Stimulated activated CD8-positive, alpha-beta memory T cell treated with anti-CD3 and anti-CD28 coated beads, Interleukin-12 subunit alpha, Interleukin-12 subunit beta, amount 100 ng/mL, for 1 hour (primary cell): Measurements from ENCODE around the gene SPATA2.

Experiments used
- DNase-seq: peaks from one replicate; pipeline ENCODE4 v3.0.0-alpha.2; 2020; ENCODE audit warnings: low read depth

SPATA2 gene

DNA sequence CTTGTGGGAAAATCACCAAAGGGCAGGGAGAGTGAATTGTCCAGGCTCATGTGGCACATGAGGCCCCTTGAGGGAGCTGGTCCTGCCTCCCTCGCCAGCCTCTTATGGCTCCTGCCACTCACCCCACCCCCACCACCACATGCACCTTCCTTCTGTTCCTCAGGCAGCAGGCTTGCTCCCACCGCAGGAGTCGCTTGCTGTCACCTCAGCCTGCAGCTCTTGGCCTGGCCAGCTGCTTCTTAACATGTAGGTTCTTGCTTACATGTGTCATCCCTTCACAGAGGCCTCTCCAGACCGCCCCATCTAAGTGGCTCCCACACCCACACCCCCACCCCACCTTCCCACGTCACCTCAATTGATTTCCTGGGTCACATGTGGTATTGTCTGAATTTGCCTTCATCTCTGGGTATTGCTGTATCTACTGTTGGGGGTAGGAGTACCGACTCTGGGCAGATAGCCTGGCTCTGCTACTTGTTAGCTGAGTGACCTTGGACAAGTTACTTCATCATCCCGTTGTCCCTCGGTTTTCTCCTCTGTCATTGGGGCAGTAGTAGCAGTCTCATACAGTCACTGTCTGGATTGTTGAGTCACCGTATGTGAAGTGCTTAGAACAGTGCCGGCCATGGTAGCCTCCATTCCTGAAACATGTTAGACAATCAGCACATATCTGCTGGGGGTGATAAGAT is 61.0 kb downstream of the SPATA2 start:
- no peak for DNase-seq

DNA sequence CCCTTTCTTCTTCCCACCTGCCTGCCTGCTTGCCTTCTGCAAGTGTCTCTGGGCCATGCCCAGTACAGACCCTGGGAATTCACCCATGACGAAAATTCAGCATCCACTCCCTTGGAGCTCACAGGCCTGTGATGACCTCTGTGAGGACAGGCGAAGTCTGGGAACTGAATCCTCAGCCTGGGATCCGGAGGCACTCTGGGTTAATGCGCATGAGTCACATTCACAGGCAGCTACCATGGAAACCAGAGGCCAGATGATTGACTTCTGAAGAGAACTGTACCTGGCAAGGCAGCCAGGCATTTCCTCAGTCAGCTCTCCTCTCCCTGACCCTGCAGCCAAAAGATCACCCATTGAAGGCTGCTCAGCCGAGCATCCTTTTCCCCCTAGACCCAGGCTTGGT is 61.7 kb downstream of the SPATA2 start:
- DNase-seq, result no peak
